GM19023 (cell line): ENCODE results near the gene INPP5B.

Experiments used
- ATAC-seq: cut with Tn5 transposase; IDR thresholded peaks from one replicate; pipeline ENCODE4 v1.9.1; 2021; ENCODE audit warnings: mild to moderate bottlenecking, moderate library complexity; ENCODE audit not compliant: unreplicated experiment

The INPP5B gene

GRCh38 chr1:37879865-37880264 is 67.0 kb downstream of the INPP5B start:
- ATAC-seq = no peak

- ATAC-seq = no peak
These were observed 68.8 kb downstream of the INPP5B start for GRCh38 chr1:37878071-37878470.

GRCh38 chr1:37875833-37876232 is 71.0 kb downstream of the INPP5B start:
- no peak for ATAC-seq

GRCh38 chr1:37872692-37873091 is 74.2 kb downstream of the INPP5B start:
- no peak for ATAC-seq

GRCh38 chr1:37868466-37868865 is 78.4 kb downstream of the INPP5B start:
- no peak for ATAC-seq

GRCh38 chr1:37867784-37868183 is 79.1 kb downstream of the INPP5B start:
- ATAC-seq = no peak

GRCh38 chr1:37866491-37866890 is 80.4 kb downstream of the INPP5B start:
- no peak for ATAC-seq

- no peak for ATAC-seq
These were observed 81.3 kb downstream of the INPP5B start for GRCh38 chr1:37865348-37866120.

- ATAC-seq = no peak
These were observed 84.5 kb downstream of the INPP5B start for GRCh38 chr1:37862330-37862729.

- ATAC-seq = no peak
These were observed 85.7 kb downstream of the INPP5B start for GRCh38 chr1:37861151-37861550.

- no peak for ATAC-seq
These were observed 86.5 kb downstream of the INPP5B start for GRCh38 chr1:37860346-37860666.

- ATAC-seq = peak; percentile 94
These were observed 87.1 kb downstream of the INPP5B start, which contains the start of gene MTF1 for GRCh38 chr1:37859507-37860345. MTF1 (minus strand) TSS chr1:37859592; CDS start chr1:37857658, 1,934 bp downstream.

- peak; percentile 28 for ATAC-seq
These were observed 87.8 kb downstream of the INPP5B start for GRCh38 chr1:37858931-37859506.

- ATAC-seq = no peak
These were observed 92.4 kb downstream of the INPP5B start for GRCh38 chr1:37854406-37854805.

- no peak for ATAC-seq
These were observed 93.7 kb downstream of the INPP5B start for GRCh38 chr1:37853157-37853556.

- no peak for ATAC-seq
These were observed 95.1 kb downstream of the INPP5B start for GRCh38 chr1:37851782-37852210.

- ATAC-seq = no peak
These were observed 95.6 kb downstream of the INPP5B start for GRCh38 chr1:37851262-37851661.

GRCh38 chr1:37850352-37850955 is 96.4 kb downstream of the INPP5B start:
- ATAC-seq = no peak

- ATAC-seq = no peak
These were observed 97.4 kb downstream of the INPP5B start for GRCh38 chr1:37849480-37849879.

- no peak for ATAC-seq
These were observed 100.1 kb downstream of the INPP5B start for GRCh38 chr1:37846647-37847339.

GRCh38 chr1:37845786-37846185 is 101.1 kb downstream of the INPP5B start:
- no peak for ATAC-seq
